GM18508 (cell line): ENCODE results near the gene ACAP1.
"Not testable (repeated sequence)": the region's sequence is repeated elsewhere in the genome, so short reads cannot be mapped to it uniquely, and the experiment has no call there.

Source experiments
- ATAC-seq: cut with Tn5 transposase; IDR thresholded peaks from one replicate; pipeline ENCODE4 v1.9.1; 2021; ENCODE audit warnings: moderate number of reproducible peaks; ENCODE audit not compliant: insufficient read depth, unreplicated experiment

The ACAP1 gene

DNA sequence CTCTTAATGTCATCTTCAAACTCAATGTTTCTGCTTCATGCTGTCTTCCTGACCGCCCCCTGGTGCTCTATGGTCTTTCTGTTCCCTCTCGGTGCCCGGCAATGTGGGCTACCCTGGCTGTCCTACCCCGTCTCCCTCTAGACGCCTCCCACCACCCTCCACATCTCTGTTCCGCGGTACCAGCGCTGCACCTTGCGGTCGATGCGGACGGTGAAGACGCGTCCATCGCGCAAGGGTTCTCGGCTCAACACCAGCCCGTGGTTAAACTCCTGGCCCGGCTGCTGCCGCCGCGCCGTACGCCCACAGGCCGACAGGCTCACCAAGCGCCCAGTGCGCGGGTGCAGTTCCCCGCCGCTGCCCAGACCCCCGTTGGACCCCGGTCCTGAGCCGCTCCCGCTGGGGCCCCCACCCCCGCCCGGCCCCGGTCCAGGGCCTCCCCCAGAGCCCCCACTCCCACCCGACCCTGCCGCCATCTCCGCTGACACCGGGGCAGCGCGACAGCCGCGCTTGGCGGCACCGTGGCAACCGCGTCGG, 7.4 kb upstream of the ACAP1 start, which contains the start of gene NEURL4:
Gene NEURL4, minus strand, starts transcription at position 496 of the 534 bp plus-strand sequence. Its CDS starts 23 bp downstream, at position 473.
- no peak for ATAC-seq

DNA sequence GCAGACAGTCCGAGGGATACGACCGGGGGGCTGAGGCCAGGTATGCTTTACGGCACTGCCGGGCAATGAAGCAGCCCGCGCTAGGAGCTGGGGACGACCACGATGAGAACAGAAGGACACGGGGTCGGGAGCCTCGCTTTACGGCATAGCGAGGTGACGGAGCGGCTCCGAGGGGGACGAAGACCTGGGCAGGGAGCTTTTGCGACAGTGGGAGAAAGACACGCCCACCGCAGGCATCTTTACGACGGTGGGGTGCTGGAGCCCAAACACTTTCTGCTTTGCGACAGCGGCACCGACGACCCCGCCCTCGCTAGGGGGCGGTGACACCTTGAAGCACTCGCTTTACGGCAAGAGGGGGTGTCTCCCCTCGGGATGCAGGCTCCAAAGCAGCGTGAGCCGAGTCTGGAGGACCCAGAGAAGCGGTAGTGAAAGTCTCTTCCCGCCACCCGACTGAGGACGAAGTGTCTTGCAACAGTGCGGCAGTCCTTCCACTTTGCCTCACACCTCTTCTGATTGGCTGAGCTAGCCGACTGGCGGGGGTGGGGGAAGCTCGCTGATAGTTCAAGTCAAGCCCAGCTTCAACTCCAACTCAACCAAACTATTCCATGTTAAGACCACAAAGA, 6.8 kb upstream of the ACAP1 start:
- ATAC-seq = peak; percentile 38

DNA sequence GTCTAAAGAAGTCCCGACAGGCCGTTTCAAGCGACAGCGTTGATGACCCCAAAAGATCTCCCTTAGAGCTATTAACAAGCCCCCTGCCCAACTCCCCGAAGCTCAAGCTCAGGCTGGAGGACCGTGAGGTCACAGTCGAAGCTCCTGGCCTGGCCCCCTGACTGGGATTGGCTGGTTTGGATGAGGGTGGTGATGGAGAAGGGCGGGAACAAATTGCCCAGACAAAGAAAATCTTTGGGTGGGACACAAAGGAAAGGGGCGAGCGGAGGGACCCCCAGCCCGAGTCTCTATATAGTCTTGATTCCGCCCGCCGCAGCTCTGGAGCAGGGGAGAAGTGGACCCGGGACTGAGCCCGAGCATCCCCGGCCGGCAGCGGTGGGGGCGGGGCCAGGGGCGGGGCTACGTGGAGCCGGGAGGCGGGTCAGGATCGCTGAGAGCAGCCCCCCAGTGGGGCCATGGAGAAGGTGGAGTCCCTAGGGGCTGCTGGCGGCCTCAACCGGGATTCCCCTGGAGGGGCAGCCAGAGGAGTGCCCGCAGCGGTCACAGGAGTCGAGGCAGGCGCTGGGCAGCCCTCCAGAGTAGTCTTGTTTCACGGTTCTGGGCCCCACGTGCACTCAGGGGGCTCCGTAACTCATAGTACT, 6.2 kb upstream of the ACAP1 start:
- ATAC-seq = peak; percentile 22

DNA sequence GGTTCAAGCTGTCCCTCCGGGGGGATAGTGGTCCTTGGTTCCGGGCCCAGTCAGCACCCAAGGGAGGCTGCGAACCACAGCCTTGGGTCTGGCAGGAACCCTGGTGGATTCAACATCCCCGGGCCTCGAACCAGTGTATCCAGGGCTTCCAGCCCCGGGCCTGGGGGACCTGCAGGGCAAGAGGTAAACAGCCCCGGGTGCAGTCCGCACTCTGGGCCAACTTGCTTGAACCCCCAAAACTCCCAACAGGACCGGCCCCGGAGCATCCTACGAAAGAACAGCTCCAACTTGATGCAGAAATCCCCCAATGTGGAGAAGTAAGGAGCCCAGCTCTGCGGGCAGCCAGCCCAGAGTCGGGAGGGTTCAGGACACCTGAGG, 5.7 kb upstream of the ACAP1 start:
- ATAC-seq = no peak

DNA sequence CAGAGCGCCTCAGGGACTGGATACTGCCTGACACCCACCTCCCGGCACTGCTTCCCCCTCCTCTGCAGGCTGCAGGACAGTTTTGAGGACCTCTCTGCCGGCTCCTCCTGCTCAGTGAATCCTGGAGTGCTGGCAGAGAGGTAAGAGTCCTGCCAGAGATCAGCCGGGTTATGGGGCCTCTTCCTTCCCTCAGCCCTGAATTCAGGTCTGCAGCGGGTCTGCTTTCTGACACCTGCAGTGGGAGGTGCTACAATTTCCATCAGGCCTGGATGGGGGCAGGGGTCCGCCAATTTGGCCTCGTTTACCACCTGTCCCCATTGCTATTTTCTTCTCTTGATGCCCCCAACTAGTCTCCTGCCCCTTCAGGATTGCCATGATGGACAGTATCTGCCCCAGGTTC, 4.2 kb upstream of the ACAP1 start:
- no peak for ATAC-seq

DNA sequence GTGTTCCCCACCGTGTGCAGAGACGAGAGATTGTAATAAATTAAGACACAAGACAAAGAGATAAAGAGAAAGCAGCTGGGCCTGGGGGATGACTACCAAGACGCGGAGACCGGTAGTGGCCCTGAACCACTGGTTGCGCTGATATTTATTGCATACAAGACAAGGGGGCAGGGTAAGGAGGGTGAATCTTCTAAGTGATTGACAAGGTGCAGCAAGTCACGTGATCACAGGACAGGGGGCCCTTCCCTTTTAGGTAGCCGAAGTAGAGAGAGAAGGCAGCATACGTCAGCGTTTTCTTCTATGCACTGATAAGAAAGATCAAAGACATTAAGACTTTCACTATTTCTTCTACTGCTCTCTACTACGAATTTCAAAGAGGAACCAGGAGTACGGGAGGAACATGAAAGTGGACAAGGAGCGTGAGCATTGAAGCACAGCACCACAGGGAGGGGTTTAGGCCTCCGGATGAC, 3.7 kb upstream of the ACAP1 start:
- not testable (repeated sequence) for ATAC-seq

GRCh38 chr17:7334938-7335538, 1.3 kb upstream of the ACAP1 start:
- no peak for ATAC-seq

DNA sequence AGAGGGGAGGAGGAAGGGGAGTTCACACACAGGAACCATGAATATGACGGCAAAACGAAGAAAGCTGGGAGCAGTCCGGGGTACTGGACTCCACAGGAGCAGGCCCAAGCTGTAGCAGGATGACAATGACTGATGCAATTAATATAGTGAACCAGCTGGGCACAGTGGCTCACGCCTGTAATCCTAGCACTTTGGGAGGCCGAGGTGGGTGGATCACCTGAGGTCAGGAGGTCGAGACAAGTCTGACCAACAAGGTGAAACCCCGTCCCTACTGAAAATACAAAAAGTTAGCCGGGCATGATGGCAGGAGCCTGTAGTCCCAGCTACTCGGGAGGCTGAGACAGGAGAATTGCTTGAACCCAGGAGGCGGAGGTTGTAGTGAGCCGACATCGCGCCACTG, 564 bp upstream of the ACAP1 start:
- not testable (repeated sequence) for ATAC-seq

GRCh38 chr17:7337600-7337999, 1.3 kb downstream of the ACAP1 start:
- not testable (repeated sequence) for ATAC-seq

DNA sequence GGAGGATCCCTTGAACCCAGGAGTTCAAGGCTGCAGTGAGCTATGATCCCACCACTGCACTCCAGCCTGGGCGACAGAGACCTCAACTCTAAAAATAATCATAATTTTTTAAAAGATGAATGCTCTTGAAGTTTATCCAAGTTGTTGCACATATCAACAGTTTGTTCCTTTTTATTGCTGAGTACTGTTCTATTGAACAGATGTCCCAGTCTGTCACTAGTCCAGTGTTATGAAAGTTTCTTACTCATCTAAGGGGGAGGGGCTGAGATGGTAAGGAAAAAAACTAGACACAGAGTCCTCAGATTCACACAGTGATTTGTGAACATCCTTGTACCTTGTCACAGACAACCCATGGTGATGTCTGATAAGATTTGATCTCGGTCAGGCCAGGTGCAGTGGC, 3.9 kb downstream of the ACAP1 start:
- no peak for ATAC-seq

GRCh38 chr17:7341842-7342241, 5.5 kb downstream of the ACAP1 start:
- no peak for ATAC-seq

DNA sequence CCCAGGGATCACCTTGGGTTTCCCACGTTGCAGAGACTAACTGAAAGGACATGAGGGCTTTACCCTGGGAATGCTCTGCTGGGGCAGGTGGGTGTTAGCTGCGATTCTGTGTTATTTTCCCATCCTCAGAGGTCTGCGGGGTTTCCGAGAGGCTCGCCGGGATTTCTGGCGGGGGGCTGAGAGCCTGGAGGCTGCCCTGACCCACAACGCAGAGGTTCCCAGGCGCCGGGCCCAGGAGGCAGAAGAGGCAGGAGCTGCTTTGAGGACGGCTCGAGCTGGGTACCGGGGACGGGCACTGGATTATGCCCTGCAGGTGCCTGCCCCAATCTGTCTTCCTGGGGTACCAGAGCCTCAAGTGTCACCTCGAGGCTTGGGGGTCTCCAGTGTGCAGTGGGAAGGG, 6.9 kb downstream of the ACAP1 start:
- ATAC-seq = no peak

DNA sequence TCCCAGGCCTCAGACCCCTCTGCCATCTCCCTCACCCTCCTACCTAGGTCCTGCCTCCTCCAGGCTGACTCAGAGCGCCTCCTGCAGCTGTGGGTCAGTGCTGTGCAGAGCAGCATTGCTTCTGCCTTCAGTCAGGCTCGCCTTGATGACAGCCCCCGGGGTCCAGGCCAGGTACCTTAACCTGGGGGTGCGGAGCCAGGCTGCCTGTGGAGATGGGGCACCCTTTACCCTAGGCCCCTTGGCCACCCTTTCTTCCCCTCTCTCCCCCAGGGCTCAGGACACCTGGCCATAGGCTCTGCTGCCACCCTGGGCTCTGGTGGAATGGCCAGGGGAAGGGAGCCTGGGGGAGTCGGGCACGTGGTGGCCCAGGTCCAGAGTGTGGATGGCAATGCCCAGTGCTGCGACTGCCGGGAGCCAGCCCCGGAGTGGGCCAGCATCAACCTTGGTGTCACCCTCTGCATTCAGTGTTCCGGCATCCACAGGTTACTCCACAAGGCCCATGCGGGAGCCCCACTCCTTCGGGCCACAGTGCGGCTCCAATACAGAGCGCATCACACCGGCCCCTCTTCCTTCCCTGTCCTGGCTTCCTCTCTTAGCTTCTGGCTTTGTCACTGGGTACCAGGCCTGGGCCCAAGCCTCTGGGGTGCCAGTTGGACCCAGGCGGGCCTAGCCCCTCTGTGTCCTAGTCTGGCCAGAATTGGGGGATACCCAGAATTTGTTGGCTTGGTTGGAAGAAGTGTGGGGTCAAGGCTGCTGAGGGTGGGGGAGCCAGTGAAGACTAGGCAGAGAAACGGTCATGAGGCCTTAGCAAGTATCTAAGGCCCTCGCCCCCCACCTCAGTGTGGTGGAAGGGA, 10.7 kb downstream of the ACAP1 start:
- ATAC-seq = no peak

GRCh38 chr17:7347630-7348477, 11.5 kb downstream of the ACAP1 start:
- ATAC-seq = no peak

DNA sequence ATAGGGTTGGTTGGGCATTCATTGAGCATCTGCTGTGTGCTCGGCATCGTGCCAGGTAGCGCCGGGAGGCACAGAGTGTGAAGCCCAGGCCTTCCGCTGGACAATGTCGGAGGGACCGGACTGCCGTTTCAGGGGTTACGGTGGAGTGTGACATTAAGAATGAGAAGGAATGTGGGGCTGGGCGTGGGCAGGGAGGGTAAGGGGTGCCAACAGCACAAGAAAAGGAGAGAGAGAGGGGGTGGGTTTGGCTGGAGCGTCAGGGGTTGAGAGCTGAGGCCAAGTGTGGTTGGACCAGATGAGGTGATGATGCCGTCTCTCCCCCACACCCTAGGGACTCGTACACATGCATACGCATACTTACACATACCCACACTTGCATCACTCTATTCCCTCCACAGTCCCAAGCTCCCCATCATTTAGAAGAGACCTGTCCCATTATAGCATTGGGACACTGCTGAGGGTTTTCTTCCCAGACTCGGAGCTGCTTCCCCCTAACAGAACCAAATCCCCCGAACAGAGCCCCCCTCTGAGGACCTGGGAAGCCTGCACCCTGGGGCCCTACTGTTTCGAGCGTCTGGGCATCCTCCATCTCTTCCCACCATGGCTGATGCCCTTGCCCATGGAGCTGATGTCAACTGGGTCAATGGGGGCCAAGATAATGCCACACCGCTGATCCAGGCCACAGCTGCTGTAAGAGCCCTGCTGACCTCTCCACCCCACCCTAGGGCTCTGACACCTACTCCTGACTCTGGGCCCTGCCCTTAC, 12.3 kb downstream of the ACAP1 start:
- no peak for ATAC-seq

- no peak for ATAC-seq
These were observed 15.6 kb downstream of the ACAP1 start, which contains the start of gene KCTD11 for GRCh38 chr17:7351665-7352502. TSS of gene KCTD11 (plus strand) at chr17:7352162.

- no peak for ATAC-seq
These were observed 16.2 kb downstream of the ACAP1 start for GRCh38 chr17:7352503-7352889.
